Measurements from ENCODE around the gene PTPRG. TPM values are rescaled to one million over a fixed set of nuclear protein-coding genes. Genes with fewer than 3 reads are reported as not detected.
A peak's percentile ranks its signal among the peaks of the same experiment; 100 is the strongest.

Gene PTPRG
- total RNA-seq, 1 donor from 2014 or later, result 77.2 TPM

DNA sequence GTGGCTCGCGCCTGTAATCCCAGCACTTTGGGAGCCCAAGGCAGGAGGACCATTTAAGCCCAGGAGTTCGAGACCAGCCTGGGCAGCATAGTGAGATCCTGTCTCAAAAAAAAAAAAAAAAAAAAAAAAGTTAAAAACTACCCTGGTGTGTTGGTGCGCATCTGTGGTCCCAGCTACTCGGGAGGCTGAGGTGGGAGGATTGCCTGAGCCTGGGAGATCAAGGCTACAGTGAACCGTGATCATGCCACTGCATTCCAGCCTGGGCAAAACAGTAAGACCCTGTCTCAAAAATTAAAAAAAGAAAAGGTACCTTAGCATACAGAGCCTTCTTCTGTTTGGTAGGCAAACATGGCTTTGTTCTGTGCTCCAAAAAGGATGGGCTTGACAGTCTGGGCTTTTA lies 57.5 kb downstream of the PTPRG start:
- Mint-ChIP-seq H3K4me1 (ENCODE audit: unreplicated experiment) (peaks cover 27% of the 10 kb centered on the region), H3K27ac (no peak overlapping the region), H3K9me3 (no peaks in the 10 kb centered on the region), H3K27me3 (no peaks in the 10 kb centered on the region), H3K4me3 (no peak overlapping the region), H3K36me3 (peaks cover 26% of the 10 kb centered on the region)
- no peak for DNase-seq (ENCODE audit: extremely low spot score, unreplicated experiment)
- TF ChIP-seq, protein P1, sequence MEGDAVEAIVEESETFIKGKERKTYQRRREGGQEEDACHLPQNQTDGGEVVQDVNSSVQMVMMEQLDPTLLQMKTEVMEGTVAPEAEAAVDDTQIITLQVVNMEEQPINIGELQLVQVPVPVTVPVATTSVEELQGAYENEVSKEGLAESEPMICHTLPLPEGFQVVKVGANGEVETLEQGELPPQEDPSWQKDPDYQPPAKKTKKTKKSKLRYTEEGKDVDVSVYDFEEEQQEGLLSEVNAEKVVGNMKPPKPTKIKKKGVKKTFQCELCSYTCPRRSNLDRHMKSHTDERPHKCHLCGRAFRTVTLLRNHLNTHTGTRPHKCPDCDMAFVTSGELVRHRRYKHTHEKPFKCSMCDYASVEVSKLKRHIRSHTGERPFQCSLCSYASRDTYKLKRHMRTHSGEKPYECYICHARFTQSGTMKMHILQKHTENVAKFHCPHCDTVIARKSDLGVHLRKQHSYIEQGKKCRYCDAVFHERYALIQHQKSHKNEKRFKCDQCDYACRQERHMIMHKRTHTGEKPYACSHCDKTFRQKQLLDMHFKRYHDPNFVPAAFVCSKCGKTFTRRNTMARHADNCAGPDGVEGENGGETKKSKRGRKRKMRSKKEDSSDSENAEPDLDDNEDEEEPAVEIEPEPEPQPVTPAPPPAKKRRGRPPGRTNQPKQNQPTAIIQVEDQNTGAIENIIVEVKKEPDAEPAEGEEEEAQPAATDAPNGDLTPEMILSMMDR (conservative IDR thresholded peaks at IDR 0.05), result no peak

DNA sequence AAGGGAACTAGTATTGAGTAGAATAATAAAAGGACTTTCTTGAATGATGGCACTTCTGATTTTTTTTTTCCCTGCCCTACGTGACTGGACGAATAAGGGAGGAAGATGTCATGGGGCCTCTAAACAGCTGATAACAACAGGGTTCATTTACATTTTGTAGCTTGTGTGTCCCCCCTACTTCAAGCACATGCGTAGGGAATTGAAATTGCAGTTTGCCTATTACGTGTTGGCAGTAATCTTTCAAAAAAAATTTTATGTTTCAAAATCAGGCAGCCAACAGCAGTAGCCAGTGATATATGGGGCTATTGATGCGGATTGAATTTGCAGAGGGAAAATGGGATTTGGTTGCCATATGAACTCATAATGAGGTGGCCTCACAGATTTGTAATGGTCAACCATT lies 58.7 kb downstream of the PTPRG start:
- H3K4me3 Mint-ChIP-seq, result no peak overlapping the region
- H3K27ac Mint-ChIP-seq, result no peak overlapping the region
- no peak for DNase-seq (ENCODE audit: extremely low spot score, unreplicated experiment)
- TF ChIP-seq, protein P1 (conservative IDR thresholded peaks at IDR 0.05), result no peak
- H3K36me3 Mint-ChIP-seq, result peaks cover 33% of the 10 kb centered on the region
- H3K27me3 Mint-ChIP-seq, result no peaks in the 10 kb centered on the region
- H3K4me1 Mint-ChIP-seq (ENCODE audit: unreplicated experiment), result peaks cover 27% of the 10 kb centered on the region
- no peaks in the 10 kb centered on the region for H3K9me3 Mint-ChIP-seq

GRCh38 chr3:61624300-61624699 lies 62.9 kb downstream of the PTPRG start:
- no peaks in the 10 kb centered on the region for H3K27me3 Mint-ChIP-seq
- no peak overlapping the region for H3K4me3 Mint-ChIP-seq

GRCh38 chr3:61625429-61625828 lies 64.1 kb downstream of the PTPRG start:
- H3K27ac Mint-ChIP-seq, result no peak overlapping the region
- TF ChIP-seq, protein P1 (conservative IDR thresholded peaks at IDR 0.05), result no peak
- no peaks in the 10 kb centered on the region for H3K9me3 Mint-ChIP-seq
- H3K27me3 Mint-ChIP-seq, result no peaks in the 10 kb centered on the region
- peaks cover 28% of the 10 kb centered on the region for H3K36me3 Mint-ChIP-seq
- DNase-seq (ENCODE audit: extremely low spot score, unreplicated experiment), result no peak
- peaks cover 48% of the 10 kb centered on the region for H3K4me1 Mint-ChIP-seq (ENCODE audit: unreplicated experiment)
- H3K4me3 Mint-ChIP-seq, result no peak overlapping the region

More at GRCh38 chr3:61624300-61624699, 62.9 kb downstream of the PTPRG start:
- H3K4me1 Mint-ChIP-seq (ENCODE audit: unreplicated experiment), result peaks cover 44% of the 10 kb centered on the region
- H3K27ac Mint-ChIP-seq, result no peak overlapping the region
- no peak for DNase-seq (ENCODE audit: extremely low spot score, unreplicated experiment)
- H3K36me3 Mint-ChIP-seq, result peaks cover 24% of the 10 kb centered on the region
- TF ChIP-seq, protein P1 (conservative IDR thresholded peaks at IDR 0.05), result no peak
- H3K9me3 Mint-ChIP-seq, result no peaks in the 10 kb centered on the region

- H3K27me3 Mint-ChIP-seq, result no peaks in the 10 kb centered on the region
- TF ChIP-seq, protein P1 (conservative IDR thresholded peaks at IDR 0.05), result no peak
- no peak overlapping the region for H3K4me3 Mint-ChIP-seq
- H3K4me1 Mint-ChIP-seq (ENCODE audit: unreplicated experiment), result peaks cover 51% of the 10 kb centered on the region
- no peaks in the 10 kb centered on the region for H3K9me3 Mint-ChIP-seq
- no peak for DNase-seq (ENCODE audit: extremely low spot score, unreplicated experiment)
- peaks cover 28% of the 10 kb centered on the region for H3K36me3 Mint-ChIP-seq
- no peak overlapping the region for H3K27ac Mint-ChIP-seq
These were observed 65.1 kb downstream of the PTPRG start for GRCh38 chr3:61626484-61626883.

DNA sequence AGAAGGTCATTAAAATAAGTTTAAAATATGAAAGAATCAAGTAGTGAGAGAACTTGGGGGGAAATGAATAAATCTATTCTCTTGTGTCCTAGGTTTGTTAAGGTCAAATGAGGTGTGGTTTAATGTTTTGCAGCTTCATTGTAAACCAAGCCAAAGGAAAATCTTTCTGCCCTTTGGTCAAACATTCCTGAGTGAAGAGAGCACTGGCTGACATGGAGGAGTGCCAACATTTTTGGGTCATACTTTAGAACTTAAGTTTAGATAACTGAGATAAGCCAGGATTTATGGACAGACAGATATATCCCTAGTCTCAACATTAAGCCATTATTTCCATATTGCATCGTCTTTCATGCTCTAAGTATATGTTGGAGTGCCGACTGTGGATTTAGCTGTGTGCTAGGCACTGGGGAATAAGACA lies 66.4 kb downstream of the PTPRG start:
- H3K27ac Mint-ChIP-seq, result peak overlapping the region; percentile 21
- H3K9me3 Mint-ChIP-seq, result peaks cover under 1% of the 10 kb centered on the region
- TF ChIP-seq, protein P1 (conservative IDR thresholded peaks at IDR 0.05), result no peak
- DNase-seq (ENCODE audit: extremely low spot score, unreplicated experiment), result no peak
- H3K4me1 Mint-ChIP-seq (ENCODE audit: unreplicated experiment), result peaks cover 51% of the 10 kb centered on the region
- no peak overlapping the region for H3K4me3 Mint-ChIP-seq
- peaks cover 33% of the 10 kb centered on the region for H3K36me3 Mint-ChIP-seq
- no peaks in the 10 kb centered on the region for H3K27me3 Mint-ChIP-seq

Measured in type B pancreatic cell (in vitro differentiated cells).